ENCODE results near the gene NPLOC4. TPM values are rescaled to one million over a fixed set of nuclear protein-coding genes. Genes with fewer than 3 reads are reported as not detected.

NPLOC4 gene
- polyA plus RNA-seq, 3 donors = 51.7 to 55.7 (median 52.5) TPM

- DNase-seq (ENCODE audit: low read depth in 3 of 3, low spot score in 2 of 3) = no peak
Measured at GRCh38 chr17:81573794-81574642, 62.9 kb downstream of the NPLOC4 start.

- no peak for DNase-seq (ENCODE audit: low read depth in 3 of 3, low spot score in 2 of 3)
Measured at GRCh38 chr17:81572563-81573168, 64.2 kb downstream of the NPLOC4 start.

GRCh38 chr17:81570964-81571363 is 65.9 kb downstream of the NPLOC4 start:
- no peak for DNase-seq (ENCODE audit: low read depth in 3 of 3, low spot score in 2 of 3)

GRCh38 chr17:81569986-81570514 is 66.9 kb downstream of the NPLOC4 start:
- DNase-seq (ENCODE audit: low read depth in 3 of 3, low spot score in 2 of 3) = no peak

GRCh38 chr17:81568416-81568815 is 68.5 kb downstream of the NPLOC4 start:
- no peak for DNase-seq (ENCODE audit: low read depth in 3 of 3, low spot score in 2 of 3)

GRCh38 chr17:81567191-81567590 is 69.7 kb downstream of the NPLOC4 start:
- no peak for DNase-seq (ENCODE audit: low read depth in 3 of 3, low spot score in 2 of 3)

- peak in 1 of 3 donors; percentile 59 for DNase-seq (ENCODE audit: low read depth in 3 of 3, low spot score in 2 of 3)
Measured at GRCh38 chr17:81566461-81567126, 70.3 kb downstream of the NPLOC4 start.

GRCh38 chr17:81565231-81565630 is 71.7 kb downstream of the NPLOC4 start:
- no peak for DNase-seq (ENCODE audit: low read depth in 3 of 3, low spot score in 2 of 3)

- no peak for DNase-seq (ENCODE audit: low read depth in 3 of 3, low spot score in 2 of 3)
Measured at GRCh38 chr17:81564778-81565177, 72.1 kb downstream of the NPLOC4 start.

- DNase-seq (ENCODE audit: low read depth in 3 of 3, low spot score in 2 of 3) = no peak
Measured at GRCh38 chr17:81563861-81564586, 72.9 kb downstream of the NPLOC4 start.

GRCh38 chr17:81561494-81561885 is 75.4 kb downstream of the NPLOC4 start:
- no peak for DNase-seq (ENCODE audit: low read depth in 3 of 3, low spot score in 2 of 3)

- DNase-seq (ENCODE audit: low read depth in 3 of 3, low spot score in 2 of 3) = no peak
Measured at GRCh38 chr17:81558941-81559806, 77.7 kb downstream of the NPLOC4 start.

- no peak for DNase-seq (ENCODE audit: low read depth in 3 of 3, low spot score in 2 of 3)
Measured at GRCh38 chr17:81558115-81558468, 78.8 kb downstream of the NPLOC4 start.

GRCh38 chr17:81557276-81558114 is 79.4 kb downstream of the NPLOC4 start:
- no peak for DNase-seq (ENCODE audit: low read depth in 3 of 3, low spot score in 2 of 3)

GRCh38 chr17:81556863-81557262 is 80.0 kb downstream of the NPLOC4 start:
- no peak for DNase-seq (ENCODE audit: low read depth in 3 of 3, low spot score in 2 of 3)

- DNase-seq (ENCODE audit: low read depth in 3 of 3, low spot score in 2 of 3) = no peak
Measured at GRCh38 chr17:81556175-81556691, 80.7 kb downstream of the NPLOC4 start.

- DNase-seq (ENCODE audit: low read depth in 3 of 3, low spot score in 2 of 3) = no peak
Measured at GRCh38 chr17:81553616-81554181, 83.2 kb downstream of the NPLOC4 start.

- no peak for DNase-seq (ENCODE audit: low read depth in 3 of 3, low spot score in 2 of 3)
Measured at GRCh38 chr17:81553018-81553615, 83.8 kb downstream of the NPLOC4 start.

All from right renal cortex interstitium (tissue), 3 donors.